GM18867 (cell line): ENCODE results near the gene STK26.
"Not testable (repeated sequence)": the region's sequence is repeated elsewhere in the genome, so short reads cannot be mapped to it uniquely, and the experiment has no call there.

Experiments used
- ATAC-seq: cut with Tn5 transposase; IDR thresholded peaks from one replicate; pipeline ENCODE4 v1.9.1; 2021; ENCODE audit warnings: mild to moderate bottlenecking, moderate library complexity; ENCODE audit not compliant: unreplicated experiment

The STK26 gene

DNA sequence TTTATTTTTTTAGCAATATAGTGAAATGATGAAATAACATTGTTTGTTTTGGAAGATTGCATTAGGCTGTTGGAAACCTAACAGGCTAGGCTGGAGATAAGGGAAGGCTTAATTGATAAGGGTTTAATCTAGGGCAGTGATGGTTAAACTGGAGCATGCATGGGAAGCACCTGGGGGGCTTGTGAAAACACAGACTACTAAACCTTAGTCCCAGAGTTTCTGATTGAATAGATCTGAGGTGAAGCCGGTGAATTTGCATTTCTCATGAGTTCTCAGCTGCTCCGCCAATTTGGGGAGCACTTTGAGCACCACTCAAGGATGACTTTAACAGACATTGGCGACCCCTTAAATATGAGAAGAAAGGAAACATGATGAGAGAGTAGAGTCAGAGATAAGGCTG, 11.5 kb downstream of the STK26 start:
- peak; percentile 56 for ATAC-seq

DNA sequence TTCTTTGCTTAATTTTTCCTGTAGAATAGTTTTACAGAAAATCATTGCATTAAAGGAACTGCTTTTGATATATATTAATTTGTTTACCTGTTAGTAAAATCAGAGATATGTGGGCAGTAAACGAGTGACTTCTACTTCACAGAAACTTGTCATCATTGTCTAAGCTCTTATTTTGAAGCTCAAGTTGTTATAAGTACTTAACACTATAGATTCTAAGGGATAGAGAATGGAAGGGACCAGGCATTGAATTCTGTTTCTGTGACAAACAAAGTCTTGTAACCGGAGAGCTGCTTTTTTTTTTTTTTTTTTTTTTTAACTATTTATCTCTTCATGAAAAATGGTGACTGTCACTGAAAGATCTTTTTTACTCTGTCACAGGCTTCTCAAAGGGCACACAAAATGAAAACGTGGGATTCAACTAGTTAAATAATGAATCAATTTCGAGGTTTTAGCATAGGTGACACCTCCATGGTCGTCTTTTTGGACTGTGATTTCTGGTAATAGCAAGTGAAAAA, 14.4 kb downstream of the STK26 start:
- no peak for ATAC-seq

DNA sequence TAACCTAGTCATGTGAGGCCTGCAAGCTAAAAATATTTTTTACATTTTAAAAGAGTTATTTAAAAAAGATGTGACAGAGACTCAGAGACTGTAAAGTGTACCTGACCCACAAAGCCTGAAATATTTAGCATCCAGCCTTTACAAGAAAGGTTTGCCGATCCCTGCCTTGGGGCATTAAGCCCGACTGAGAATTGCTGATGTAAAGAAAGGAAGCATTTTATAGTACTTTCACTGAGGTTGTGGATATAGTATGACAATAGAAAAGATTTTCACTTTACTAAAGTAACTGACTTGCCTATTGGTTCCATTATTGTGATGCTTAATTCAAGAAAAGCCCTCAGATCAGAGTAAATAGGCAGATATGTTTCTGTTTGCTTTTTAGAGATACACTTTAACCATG, 17.0 kb downstream of the STK26 start:
- ATAC-seq = no peak

GRCh38 chrX:132041015-132041414, 17.9 kb downstream of the STK26 start:
- ATAC-seq = no peak

GRCh38 chrX:132043977-132044376, 20.9 kb downstream of the STK26 start:
- no peak for ATAC-seq

DNA sequence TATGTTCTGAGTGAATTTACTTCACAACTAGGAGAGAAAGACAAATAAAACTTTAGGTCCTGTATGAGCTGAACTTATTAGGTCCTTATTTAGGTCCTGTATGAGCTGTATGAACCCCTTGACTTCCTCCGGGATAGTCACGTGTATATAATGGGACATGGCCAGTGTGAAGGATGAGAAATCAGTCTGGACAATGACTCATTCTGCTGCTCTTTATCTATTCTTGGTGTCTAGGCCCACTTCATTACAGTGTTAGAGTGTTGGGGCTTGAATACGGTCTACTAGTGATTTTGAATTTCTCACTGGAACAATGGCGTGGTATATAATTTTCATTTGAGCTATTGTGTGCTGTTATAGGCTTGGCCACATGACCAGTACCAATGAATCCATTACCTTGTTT, 21.9 kb downstream of the STK26 start:
- no peak for ATAC-seq

DNA sequence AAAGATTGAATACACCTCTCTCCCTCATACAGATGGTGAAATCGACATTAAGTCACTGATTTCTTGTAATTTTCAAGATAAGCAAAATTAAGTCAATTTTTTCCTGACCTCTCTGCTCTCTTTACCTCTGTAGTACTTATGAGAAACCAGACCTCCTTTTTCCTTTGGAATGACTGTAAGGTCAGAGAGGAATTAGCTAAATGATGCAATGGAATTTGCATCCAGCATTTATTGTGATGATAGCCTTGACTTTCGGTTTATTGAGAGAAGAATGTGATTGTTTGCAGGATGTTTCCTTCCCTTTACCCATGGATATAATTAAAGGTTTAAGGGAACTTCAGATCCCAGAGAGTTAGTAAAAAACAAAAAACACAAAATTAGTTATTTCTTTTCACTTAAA, 22.4 kb downstream of the STK26 start:
- ATAC-seq = no peak

- ATAC-seq = no peak
Measured at GRCh38 chrX:132046533-132046932, 23.4 kb downstream of the STK26 start.

DNA sequence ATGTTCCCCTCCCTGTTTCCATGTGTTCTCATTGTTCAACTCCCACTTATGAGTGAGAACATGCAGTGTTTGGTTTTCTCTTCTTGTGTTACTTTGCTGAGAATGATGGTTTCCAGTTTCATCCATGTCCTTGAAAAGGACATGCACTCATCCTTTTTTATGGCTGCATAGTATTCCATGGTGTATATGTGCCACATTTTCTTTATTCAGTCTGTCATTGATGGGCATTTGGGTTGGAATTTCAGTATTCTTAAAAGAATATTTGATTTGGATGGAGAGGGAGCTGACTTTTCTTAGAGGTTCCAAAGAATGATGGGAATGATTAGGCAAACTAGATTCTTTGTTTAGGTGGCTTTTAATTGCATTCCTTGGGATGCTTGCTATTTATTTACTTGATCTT, 28.7 kb downstream of the STK26 start:
- not testable (repeated sequence) for ATAC-seq

GRCh38 chrX:132058050-132058449, 34.9 kb downstream of the STK26 start:
- ATAC-seq = no peak

DNA sequence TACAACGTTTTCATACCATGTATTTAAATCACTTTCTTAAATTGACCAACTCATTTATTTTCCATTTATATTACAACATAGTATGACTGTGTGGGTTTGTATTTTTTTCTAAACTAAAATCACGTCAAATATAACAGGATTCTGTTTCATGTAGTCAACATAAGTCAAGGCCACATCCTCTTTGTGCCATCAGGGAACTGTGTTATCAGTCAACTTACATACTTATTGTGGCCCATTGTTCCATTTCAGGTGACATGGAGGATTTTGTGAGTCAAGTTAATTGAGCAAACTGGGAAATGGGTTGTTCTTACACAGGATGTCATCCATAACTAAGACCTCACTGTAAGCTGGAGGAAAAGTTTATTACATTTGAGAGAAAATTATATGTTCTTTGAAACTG, 35.9 kb downstream of the STK26 start:
- ATAC-seq = no peak

DNA sequence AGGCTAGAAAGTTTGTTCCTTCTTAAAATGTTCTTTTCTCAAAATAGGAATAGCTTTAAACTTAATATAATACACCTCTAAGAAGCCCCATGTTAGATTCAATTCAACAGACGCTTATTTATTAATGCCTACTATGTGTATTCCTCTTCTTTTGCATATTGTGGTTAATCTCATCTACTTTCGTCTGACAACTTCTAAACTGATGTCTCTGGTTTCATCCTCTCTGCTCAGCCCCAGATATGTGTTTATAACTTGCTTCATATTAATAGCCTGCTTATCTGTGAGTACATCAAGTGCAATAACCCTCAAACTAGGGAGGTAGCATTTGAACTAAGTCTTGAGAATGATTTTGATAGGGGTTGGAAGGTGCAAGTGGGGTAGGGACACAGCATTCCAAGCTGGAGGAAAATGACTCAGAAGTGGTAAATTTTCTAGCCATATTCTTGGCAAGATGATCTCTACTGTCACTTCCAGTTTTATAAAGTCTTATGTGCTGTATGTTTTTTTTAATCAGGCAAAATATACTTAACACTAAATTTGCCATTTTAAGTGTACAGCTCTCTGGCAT, 37.0 kb downstream of the STK26 start:
- ATAC-seq = peak; percentile 83

- ATAC-seq = no peak
Measured at GRCh38 chrX:132063334-132063733, 40.2 kb downstream of the STK26 start.

DNA sequence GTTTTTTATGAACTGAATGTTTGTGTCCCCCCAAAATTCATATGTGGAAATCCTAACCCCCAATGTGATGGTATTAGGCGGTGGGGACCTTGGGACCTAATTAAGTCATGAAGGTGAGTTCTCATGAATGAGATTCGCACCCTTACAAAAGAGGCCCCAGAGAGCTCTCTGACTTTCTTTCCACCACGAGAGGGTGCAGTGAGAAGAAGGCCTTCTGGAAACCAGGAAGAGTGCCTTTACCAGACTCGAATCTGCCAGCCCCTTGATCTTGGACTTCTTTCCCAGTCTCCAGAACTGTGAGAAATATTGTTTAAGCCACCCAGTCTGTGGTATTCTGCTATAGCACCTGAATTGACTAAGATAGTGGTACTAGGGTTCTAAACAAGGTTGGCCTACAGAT, 40.8 kb downstream of the STK26 start:
- ATAC-seq = no peak

- ATAC-seq = no peak
Measured at GRCh38 chrX:132068405-132068804, 45.3 kb downstream of the STK26 start.

DNA sequence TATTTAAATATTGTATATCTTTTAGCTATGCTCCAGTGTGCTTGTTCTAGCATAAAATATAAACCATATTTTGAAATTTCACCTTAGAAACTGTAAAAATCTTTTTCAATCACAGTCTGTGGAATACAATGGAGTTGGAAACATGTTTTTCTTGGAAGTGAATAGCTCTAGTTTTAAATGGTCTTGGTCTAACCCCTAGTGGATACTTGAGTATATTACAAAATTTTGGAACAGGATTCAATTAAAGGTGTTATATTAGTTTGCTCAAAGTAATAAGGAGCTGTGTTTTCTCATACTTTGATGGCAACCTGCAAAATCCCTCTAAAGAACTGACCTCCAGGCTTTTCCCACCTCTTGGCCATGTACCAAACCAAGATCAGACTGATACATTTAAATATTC, 48.2 kb downstream of the STK26 start:
- no peak for ATAC-seq

GRCh38 chrX:132077414-132077813, 54.3 kb downstream of the STK26 start:
- no peak for ATAC-seq

GRCh38 chrX:132077912-132078311, 54.8 kb downstream of the STK26 start:
- no peak for ATAC-seq

GRCh38 chrX:132085786-132086185, 62.7 kb downstream of the STK26 start:
- ATAC-seq = no peak

DNA sequence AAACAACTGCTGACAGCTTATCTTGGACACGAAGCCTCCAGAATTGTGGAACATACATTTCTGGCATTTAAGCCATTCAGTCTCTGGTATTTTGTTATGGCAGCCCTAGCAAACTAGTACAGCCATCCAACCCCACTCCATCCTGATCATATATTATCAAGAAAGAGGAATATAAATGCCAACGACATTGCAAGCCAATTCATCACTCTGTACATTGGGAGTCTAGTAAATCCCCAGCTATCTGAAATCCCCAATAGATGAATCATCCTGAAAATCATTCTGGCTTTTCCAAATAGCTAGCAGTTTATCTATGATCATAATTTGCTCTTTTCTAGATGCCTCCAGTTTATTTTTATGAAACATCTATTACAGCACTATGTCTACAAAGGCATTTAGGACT, 63.6 kb downstream of the STK26 start:
- ATAC-seq = no peak

- ATAC-seq = no peak
Measured at GRCh38 chrX:132088864-132089263, 65.8 kb downstream of the STK26 start.

GRCh38 chrX:132090403-132091159, 67.5 kb downstream of the STK26 start:
- no peak for ATAC-seq
